DMS79 treated with DMSO at 0.1 percent for 48 hours (cell line): Measurements from ENCODE around the gene SASH3.

Experiments used
- DNase-seq: peaks from one replicate; lab custom pipeline; 2025; lab: John Stamatoyannopoulos, UW

The SASH3 gene

DNA sequence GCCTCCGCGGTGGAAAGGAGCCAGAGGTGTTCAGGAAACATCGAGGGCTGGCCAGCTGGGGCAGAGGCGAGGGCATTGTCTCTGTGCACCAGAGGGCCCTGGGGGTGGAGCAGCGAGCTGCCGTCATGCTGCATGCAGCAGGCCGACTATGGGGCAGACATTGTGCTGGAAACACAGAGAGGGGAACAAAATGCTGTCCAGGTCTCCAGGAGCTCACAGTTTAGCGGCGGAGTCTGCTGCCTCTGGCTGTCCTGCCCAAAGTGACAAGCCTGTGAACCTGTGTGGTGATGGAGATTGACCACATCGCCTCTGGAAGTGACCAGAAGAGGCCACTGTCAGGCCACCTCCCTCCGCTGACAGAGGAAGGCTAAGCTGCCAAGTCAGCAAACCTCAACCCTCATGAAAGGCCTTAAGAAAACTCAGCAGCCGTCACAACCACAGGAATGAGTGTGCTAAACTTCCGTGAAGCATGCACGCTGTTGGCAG is 20.1 kb upstream of the SASH3 start:
- DNase-seq, result peak; percentile 0

DNA sequence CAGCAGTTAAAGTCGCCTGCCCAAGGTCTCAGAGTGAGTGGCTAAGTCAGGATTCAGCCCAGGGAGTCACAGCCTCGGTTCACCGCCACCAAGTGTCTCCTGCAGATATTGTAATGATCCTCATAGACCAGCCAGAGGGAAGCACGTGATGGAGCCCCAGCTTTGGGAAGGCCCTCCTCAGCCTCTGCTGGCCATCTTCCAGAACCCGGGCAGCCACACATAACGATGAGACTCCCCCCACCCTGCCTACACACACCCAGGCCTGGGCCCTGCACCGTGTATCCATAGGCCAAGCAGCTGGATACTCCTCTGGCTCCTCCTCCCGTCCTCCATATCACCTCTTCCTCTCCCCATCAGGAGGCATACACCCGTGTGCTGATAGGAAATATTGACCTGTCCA is 19.6 kb upstream of the SASH3 start:
- no peak for DNase-seq

DNA sequence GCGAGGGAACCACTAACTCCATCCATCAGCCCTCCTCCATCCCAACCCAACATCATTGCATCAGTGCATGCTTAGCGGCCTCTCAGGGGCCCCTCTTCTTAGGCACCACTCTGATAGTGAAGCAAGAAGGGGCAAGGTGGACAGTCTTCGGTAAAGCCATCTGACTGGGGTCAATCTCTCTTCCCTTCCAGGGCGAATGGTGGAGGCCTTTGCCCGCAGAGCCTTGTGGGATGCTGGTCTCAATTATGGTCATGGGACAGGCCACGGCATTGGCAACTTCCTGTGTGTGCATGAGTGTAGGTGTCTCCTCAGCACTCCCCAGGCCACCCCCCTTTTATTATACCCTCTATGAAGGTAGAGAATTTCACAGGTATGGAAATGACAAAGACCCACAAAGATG is 18.8 kb upstream of the SASH3 start:
- no peak for DNase-seq

DNA sequence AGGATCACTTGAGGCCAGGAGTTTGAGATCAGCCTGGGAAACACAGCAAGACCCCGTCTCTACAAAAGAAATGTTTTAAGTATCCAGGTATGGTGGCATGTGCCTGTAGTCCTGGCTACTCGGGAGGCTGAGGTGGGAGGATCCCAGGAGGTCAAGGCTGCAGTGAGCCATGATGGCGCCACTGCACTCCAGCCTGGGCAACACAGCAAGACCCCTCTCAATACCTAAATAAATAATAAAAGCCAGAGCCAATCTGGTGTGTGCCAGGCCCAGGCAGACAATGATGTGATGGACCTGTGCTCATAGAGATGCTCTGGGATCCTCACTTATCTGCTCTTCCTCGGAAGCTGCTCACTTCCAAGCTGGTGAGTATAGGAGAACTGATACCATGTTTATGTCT is 18.2 kb upstream of the SASH3 start:
- DNase-seq, result no peak

DNA sequence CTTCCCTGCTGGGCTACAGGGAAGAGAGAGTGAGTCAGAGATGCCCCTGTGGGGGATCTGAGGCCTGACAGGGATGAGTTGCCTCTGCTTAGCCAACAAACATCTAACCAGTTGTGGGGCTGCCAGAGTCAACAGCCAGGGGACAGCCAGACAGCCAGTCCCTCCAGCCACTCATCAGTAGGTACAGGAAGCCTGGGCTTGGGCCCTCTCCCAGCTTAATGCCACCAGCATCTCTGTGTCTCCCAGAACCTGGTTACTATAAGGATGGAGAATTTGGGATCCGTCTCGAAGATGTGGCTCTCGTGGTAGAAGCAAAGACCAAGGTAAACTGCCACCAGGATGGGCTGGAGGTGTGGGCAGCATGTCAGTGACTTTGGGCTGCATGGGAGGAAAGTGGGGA is 17.3 kb upstream of the SASH3 start:
- no peak for DNase-seq

DNA sequence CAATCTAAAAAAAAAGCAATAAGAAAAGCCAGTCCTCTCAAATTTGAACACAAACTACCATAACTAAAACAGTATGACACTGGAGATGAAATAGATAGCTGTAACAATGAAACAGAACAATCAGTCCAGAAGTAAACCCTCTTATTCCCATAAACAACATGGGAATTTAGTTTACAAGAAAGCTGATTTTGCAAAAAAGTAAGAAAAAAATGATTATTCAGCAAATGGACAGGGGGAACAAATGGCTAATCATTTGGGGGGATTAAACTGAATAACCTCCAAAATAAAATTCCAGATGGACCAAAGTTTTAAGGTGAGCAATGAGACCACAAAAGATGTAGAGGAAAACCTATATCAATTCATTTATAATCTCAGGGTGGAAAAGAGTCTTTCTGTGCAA is 16.1 kb upstream of the SASH3 start:
- DNase-seq, result no peak

DNA sequence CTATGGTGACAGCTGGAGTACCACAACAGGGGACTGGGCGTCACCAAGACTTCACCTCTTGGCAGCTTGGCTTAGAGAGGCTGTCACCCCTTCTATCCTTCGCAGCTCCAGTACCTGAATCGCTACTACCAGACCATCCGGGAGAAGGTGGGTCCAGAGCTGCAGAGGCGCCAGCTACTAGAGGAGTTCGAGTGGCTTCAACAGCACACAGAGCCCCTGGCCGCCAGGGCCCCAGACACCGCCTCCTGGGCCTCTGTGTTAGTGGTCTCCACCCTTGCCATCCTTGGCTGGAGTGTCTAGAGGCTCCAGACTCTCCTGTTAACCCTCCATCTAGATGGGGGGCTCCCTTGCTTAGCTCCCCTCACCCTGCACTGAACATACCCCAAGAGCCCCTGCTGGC is 11.6 kb upstream of the SASH3 start:
- no peak for DNase-seq

DNA sequence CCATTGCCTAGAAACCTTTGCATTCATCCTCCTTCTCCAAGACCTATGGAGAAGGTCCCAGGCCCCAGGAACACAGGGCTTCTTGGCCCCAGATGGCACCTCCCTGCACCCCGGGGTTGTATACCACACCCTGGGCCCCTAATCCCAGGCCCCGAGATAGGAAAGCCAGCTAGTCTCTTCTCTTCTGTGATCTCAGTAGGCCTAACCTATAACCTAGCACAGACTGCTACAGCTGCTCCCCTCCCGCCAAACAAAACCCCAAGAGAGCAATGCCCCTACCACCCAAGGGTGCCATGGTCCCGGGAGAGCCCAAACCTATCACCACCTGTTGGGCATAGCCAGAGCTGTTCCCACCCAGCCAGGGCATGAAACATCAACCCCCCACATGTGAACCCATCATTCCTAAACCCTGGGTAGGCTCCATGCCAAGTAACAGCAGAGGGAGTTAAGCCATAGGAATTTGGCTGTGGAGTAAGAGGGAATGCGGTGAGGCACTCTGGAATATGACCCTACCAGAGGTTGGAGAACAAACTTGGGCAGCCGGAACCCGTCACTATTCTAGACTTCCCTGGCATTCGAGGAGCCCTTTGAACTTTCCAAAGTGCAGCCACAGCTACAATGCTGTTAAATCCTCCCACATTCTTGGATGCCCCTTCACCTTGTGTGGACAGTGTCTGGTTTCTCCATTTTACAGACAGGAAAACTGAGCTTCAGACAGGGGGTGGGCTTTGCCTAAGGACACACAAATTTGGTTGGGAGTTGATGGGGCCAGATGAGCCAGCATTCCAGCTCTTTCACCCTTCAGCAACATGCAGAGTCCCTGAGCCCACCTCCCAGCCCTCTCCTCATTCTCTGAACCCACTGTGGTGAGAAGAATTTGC is 10.9 kb upstream of the SASH3 start:
- no peak for DNase-seq

DNA sequence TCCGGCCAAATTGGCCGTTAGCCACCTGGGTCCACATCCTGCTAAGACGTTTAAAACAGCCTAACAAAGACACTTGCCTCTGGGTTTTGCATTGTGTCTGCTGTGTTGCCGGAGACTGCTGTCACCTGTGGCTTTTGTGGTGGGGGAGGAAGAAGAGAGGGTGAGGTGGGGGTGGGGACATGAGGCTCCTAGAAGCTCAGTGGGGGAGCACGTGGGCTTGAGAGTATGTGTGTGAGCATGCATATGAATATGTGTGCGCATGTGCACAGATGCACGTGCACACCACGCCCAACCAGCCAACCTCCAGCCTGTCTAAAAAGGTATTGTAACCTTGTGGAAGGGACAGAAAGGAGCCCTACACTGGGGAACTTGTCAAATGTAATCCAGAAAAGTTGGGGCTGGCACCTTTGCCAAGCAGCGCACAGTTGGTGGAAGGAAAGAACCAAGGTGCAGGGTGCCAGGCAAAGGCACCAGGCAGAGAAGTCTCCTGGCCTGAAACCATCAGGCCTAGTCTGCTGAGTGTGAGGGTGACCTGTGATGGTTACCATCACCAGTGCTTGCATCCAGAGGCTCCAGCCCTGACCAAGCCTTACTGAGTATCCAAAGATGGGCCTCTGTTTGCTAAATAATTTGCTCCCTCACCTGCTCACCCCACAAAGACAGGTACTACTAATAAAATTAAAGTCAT is 10.1 kb upstream of the SASH3 start:
- no peak for DNase-seq

DNA sequence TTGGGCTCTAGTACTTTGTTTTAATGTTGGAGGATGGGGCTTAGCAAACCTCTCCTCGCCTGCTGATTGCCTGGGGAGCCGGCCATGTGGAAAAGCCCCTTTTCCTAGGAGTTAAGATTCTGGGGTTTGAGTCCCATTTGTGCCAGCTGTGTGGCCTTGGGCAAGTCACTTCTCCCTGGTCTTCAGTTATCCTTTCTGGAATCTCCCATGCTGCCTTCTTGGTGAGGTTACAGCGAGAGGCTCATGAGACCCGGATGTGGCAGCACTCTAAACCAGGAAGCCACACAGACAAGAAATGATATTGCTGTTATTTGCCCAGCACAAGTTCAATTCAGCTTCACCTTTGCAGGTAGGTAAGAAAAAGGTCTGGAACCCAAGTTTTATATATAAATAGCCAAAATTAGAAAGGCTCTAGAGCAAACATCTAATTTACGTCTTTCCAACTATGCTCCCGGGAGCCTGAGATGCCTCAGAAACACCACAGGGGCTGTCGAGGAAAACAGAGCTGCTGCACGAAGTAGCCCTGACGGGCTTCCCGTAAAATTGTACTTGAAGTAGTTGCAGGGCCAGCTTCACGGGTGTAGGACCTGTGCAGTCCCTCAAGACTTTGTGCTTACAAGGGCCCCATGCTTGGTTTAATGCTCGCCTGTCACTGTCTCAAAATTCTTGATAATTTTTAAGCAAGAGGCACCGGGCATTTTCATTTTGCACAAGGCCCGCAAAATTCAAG is 8.3 kb upstream of the SASH3 start:
- no peak for DNase-seq

DNA sequence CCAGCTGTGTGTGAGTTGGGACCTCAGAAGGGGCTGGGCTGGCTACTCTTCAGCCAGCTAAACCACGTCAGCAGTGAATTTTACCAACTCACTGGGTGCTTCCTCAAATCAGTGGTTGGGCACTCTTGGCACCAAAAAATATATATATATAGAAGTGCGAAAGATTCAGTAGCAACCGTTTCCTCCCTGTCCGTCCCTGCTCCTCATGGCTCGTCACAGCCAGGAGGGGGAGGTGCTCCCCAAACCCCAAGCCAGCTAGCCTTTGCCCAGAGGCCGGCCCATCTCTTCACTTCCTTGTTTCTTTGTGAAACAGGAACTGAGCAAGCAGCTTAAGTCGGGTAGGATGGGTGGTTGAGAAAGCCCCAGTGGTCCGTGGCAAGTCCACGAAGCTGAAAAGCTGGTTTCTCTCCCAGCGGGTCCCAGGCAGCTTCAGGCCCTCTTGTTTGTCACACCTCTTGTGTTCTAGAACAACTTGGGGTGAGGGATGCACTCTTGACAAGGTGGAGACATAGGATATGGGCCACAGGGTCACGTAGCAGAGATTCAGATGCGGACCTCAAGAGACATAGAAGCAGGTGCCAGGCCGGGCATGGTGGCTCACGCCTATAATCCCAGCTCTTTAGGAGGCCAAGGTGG is 6.8 kb upstream of the SASH3 start:
- no peak for DNase-seq

DNA sequence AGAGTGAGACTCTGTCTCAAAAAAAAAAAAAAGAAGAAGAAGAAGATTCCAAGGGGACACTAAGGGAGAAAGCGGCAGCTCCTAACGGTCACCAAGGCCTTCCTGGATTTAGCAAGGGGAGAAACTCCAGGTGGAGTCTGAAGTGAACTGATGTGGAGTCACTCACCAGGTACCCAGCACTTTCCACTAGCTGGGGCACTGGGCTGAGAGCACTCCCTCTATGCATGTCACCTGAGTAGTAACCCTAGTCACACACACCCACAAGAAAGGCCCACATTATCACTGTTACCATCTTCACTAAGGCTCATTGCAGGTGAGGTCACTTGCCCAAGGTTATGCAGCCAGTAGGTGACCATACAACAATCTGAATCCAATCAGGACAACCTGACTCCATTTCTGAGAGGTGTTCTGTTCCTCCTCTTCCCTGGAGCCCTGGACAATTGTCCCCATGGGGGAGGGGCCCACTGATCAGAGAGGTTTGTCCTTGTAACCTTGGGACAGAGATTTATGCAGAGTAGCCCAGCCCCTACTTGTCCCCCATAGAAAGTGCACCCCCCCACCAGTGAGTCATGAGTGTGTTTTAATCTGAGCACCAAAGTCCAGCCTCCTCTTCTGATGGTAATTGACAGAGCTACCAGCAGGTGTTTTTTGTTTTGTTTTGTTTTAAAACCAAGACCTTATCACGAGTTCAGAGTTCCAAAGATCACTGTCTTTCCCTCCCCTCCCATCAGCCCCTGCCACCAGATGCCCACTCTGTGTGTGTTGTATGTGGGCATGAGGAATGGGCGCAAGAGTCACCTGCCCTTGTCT is 5.9 kb upstream of the SASH3 start:
- no peak for DNase-seq

DNA sequence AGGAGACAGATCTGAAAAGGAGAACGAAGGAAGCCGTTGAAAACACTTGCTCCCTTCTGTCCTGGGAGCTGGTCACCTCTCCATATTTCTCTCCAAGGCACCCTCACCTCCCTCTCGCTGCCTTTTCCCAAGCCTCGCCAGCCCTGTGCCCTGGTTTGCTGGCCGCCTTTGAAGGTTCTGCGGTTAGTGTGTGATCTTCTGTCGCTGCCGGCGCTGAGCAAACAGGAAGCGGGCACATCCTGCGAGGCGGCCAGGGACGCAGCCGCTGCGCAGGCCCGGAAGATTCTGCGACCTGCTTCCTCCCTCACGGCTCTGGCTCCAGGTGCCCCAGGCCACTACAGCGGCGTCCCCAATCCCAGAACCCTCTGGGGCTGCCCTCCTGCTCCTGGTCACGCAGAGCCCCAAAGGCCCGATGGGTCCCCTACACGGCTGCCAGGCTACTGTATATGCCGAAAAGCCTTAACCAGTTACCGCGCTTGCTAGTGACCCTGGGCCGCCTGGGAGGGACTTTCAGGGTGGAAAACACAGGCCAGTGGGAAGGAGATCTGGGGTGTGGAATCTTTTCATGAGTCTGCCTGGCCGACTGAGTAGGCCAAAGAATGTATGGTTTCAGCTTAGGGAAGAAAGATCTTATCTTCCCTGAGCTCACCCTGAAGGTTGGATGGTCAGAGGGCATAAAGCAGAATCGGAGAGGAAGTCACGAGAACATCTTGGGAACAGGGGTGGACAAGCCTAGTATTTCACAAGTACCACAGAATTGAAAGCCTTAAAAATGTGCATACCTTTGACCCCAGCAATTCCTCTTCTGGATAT is 2.3 kb upstream of the SASH3 start:
- no peak for DNase-seq

DNA sequence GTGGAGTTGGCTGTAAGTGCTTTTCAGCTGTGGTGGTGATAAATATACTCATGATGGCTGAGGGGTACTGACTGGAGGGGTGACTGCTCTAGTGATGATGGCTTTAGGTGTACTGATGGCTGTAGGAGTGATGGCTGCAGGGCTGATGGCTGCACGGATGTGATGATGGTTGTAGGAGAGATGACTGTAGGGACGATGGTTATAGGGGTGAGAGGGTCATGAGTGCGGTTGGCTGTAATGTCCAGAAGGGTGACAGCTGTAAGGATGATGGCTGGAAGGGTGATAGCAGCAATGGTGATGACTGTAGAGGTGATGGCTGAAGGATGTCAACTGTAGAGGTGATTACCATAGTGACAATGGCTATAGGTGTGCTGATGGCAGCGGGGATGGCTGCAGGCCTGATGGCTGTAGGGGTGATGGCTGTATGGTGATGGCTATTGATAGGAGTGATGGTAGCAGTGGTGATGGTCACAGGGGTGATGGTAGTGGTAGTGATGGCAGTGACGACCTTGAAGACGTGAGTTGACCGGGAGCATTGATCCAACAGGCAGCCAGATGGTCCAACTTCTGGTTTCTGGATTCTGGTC is 570 bp upstream of the SASH3 start:
- no peak for DNase-seq

DNA sequence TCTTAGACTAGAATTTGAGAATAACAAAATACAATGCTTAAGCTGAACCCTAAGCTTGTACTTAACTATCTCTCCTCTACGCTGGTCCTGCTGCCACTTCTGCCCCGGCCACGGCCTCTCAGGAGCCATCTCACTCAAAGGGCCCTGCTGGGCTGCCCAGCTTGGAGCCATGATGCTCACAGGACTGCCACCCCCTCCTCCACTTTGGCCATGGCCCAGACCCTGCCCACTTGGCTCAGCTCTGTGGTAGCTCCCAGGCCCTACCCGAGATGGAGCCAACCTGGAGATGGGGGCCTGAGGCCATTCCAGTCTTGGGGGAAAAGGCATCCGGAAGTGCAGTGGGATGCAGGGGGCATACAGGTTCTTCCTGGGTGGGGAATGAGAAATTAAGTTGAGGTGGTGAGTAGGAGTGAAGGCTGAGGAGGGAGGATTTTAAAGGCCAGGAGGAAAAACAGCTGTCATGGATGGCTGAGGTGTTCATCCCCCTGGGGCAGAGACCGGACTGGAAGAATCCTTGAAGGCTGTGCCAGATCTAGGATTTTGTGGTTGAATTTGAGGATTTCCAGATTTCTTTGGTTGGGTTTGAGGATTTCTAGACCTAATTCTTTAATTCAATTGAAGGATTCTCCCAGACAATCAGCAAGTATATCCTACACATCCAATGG is 824 bp downstream of the SASH3 start:
- DNase-seq, result no peak

DNA sequence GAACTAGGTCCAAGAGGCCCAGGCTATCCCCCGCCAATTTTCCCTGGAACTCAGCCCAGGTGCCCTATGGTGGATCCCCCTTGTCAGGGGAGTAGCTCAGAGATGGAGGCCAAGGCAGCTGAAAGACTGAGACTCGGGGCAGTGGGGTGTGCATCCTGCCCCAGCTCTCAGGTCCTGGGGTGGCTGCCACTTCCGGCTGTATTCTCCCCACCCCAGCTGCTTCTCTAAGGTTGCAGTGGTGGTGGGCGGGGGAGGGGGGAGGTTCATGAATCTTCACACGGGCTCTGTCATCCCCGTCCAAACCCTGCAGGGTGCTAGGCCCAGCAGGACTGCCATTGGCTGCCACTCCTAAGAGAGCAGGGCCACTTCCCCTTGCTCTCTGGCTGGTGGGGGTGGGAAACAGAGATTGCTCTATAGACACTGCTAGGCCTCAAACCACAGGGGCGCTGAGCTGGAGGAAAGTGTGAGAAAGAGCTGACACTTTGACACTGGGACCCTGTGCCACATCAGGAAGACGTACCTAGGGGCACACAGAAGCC is 1.5 kb downstream of the SASH3 start:
- DNase-seq, result no peak

DNA sequence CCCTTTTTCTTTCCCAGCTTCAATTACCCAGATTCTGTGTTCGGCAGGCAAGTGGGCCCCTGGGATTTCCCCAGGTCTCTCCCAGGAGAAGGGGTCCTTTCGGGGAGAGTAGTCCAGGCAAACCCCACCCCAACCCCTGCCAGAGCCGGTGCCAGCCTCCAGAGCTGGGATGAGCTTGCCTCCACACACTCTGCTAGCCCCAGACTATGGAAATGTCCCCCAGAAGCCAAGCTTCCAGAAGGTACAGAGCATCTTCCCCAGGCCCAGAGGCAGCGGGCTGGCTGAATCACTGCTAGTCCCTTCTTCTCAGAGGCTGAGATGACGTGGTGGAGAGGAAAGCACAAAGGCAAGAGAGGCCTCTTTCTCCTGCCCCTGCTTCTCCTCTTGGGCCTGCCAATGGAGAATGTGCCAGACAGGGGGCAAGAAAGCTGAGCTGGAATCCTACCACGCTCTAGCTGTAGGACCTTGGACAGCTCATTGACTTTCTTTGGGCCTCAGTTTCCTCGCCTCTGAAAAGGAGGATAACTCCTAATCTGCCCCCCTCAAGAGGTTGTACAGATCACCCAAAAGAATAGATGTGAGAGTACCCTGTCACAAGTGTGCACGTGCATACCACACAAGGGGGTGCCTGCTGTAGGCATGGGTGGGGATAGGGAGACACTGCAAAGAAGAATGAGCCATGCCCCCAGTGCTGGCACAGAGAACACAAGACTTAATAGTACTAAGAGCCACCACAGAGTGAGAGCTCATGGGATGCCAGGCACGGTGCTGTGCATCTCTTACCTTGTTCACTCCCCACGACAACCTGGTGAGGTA is 2.1 kb downstream of the SASH3 start:
- no peak for DNase-seq

DNA sequence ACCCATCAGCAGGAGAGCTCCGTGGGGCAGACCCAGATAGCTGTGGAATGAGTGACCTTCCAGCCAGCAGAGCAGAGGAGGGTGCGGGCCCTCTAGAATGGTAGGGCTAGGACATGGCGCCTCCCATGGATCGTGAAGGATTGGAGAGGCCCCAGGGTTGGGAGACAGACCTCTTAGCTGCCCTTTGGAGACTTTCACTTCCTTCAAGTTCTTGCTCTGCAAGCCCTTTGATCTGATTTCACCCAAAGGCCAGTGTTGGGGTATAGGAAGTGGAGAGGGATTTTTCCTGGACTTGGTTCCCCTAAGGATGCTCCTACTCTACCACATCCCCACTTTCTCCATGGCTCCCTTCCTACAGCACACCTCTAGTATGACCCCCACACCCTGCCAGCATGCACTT is 3.0 kb downstream of the SASH3 start:
- no peak for DNase-seq
